ENCODE data around the gene SBF2.

The SBF2 gene

DNA sequence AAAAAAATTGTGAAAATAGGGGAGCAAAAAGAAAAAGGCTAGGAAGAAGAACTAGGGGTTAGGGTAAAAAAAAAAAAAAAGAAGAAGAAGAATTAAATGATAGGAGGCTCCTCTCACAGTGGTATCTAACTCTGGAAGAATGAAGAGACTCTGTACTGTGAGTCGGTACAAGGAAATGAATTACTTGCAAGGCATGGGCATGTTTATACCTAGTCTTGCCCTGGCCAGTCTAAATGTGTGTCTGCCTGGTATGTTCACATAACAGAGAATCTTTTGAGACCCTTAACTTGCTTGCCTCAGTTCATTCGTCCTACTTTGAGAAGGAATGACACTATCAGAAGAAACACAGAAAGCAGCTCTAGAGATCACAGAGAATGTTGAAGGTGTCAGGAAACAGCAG is 470.6 kb downstream of the SBF2 start:
- TF ChIP-seq, protein P1, sequence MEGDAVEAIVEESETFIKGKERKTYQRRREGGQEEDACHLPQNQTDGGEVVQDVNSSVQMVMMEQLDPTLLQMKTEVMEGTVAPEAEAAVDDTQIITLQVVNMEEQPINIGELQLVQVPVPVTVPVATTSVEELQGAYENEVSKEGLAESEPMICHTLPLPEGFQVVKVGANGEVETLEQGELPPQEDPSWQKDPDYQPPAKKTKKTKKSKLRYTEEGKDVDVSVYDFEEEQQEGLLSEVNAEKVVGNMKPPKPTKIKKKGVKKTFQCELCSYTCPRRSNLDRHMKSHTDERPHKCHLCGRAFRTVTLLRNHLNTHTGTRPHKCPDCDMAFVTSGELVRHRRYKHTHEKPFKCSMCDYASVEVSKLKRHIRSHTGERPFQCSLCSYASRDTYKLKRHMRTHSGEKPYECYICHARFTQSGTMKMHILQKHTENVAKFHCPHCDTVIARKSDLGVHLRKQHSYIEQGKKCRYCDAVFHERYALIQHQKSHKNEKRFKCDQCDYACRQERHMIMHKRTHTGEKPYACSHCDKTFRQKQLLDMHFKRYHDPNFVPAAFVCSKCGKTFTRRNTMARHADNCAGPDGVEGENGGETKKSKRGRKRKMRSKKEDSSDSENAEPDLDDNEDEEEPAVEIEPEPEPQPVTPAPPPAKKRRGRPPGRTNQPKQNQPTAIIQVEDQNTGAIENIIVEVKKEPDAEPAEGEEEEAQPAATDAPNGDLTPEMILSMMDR (conservative IDR thresholded peaks at IDR 0.05; ENCODE audit: low read length) = no peak
- DNase-seq (ENCODE audit: low read depth) = no peak
- H3K4me3 ChIP-seq (ENCODE audit: low read length) = no peak overlapping the region

DNA sequence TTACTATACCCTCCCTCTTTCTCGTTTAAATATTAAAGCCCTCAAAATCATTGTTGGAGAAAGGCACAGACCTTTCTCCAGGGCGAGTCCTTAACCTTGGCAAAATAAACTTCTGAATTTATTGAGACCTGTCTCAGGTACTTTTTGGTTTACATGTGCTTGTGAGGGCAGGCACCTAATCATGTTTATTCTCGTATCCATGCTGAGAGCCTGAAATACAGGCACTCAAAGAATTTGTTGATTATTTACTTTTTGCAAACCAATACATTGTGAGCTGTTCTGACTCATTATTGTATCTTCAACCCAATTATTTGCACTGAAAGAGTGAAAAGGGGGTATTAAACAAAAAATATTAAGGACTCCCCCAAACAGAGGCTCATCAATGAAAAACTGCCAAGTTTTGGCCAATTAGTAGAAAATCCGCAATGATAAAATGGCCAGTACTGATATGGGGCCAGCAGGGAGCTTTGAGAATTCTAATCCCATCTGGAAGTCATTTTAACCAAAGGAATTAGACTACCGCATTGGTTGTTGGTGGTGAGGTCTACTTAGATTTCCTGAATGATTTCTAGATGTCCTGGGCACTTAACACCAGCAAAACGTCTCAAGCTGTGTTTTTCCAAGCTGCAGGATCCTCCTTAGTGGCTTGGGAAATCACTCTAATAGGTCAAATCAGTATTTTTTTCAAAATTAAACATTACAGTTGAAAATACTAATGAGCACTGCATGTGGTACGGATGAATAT is 472.8 kb downstream of the SBF2 start:
- peak; percentile 90 for DNase-seq (ENCODE audit: low read depth)
- TF ChIP-seq, protein P1 (conservative IDR thresholded peaks at IDR 0.05; ENCODE audit: low read length) = no peak
- no peak overlapping the region for H3K4me3 ChIP-seq (ENCODE audit: low read length)

GRCh38 chr11:9820260-9820659 is 473.8 kb downstream of the SBF2 start:
- peak; percentile 40 for DNase-seq (ENCODE audit: low read depth)

GRCh38 chr11:9817191-9817590 is 476.8 kb downstream of the SBF2 start:
- DNase-seq (ENCODE audit: low read depth) = peak; percentile 30
- TF ChIP-seq, protein P1 (conservative IDR thresholded peaks at IDR 0.05; ENCODE audit: low read length) = no peak
- H3K4me3 ChIP-seq (ENCODE audit: low read length) = no peak overlapping the region

More at GRCh38 chr11:9820260-9820659, 473.8 kb downstream of the SBF2 start:
- TF ChIP-seq, protein P1 (conservative IDR thresholded peaks at IDR 0.05; ENCODE audit: low read length) = no peak
- H3K4me3 ChIP-seq (ENCODE audit: low read length) = no peak overlapping the region

DNA sequence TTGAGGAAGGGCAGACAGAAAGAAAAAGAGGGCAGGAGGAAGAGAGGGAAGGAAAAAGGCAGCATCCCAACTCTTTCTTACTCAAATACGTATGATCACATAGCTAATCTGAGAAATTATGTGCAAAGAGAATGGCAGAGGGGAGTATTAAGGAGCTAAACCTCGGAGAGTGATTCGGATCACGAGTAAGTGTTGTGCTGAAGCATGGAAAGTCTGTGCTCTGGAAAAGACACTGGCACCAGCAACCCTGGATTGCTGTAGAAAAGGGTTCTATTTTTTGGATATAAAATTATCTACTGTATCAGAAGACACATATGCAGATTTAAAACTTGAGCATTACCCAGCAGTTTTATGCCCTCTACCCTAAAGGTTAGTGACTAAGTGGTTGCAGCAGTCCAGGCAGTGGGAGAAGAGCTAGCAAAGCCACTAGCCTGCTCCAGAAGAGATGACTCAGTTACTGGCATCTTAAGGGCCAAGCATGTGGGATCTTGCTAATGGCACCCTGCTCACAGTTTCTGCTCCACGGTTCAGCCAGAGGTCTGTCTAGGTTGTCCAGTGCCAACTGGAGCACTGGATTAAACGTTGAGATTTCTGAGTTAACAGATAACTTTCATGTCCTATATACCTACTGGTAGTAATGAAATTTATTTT is 478.4 kb downstream of the SBF2 start:
- TF ChIP-seq, protein P1 (conservative IDR thresholded peaks at IDR 0.05; ENCODE audit: low read length) = no peak
- peak; percentile 86 for DNase-seq (ENCODE audit: low read depth)
- no peak overlapping the region for H3K4me3 ChIP-seq (ENCODE audit: low read length)

GRCh38 chr11:9814108-9814507 is 479.9 kb downstream of the SBF2 start:
- TF ChIP-seq, protein P1 (conservative IDR thresholded peaks at IDR 0.05; ENCODE audit: low read length) = no peak
- DNase-seq (ENCODE audit: low read depth) = no peak

GRCh38 chr11:9808943-9809342 is 485.1 kb downstream of the SBF2 start:
- H3K4me3 ChIP-seq (ENCODE audit: low read length) = no peak overlapping the region
- no peak for DNase-seq (ENCODE audit: low read depth)
- TF ChIP-seq, protein P1 (conservative IDR thresholded peaks at IDR 0.05; ENCODE audit: low read length) = no peak

More at GRCh38 chr11:9814108-9814507, 479.9 kb downstream of the SBF2 start:
- no peak overlapping the region for H3K4me3 ChIP-seq (ENCODE audit: low read length)

All from AG10803 (cell line).